ENCODE data around the gene EBF3.

The EBF3 gene

GRCh38 chr10:129788215-129788614, 175.9 kb downstream of the EBF3 start:
- no peak for DNase-seq

DNA sequence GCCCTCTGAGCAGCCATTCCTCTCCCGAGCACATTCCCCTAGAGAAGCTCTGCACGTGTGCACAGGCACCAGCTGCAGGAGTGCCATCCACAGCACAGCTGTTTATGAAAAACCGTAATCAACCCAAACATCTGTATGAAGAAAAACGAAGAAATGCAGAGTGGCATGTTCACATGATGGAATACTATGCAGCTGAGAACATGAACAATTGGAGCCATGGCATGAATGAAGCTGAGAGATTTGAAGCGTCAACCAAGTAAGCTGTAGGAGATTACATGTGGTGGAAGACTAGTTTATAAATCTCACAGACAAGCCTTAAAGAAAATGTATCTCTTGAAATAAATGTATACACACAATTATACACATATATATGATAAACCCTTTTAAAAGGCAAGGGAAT, 176.5 kb downstream of the EBF3 start:
- DNase-seq: no peak

GRCh38 chr10:129786216-129786615, 177.9 kb downstream of the EBF3 start:
- no peak for DNase-seq

GRCh38 chr10:129785536-129785981, 178.5 kb downstream of the EBF3 start:
- DNase-seq: no peak

Measured in activated CD4-positive, alpha-beta T cell treated with anti-CD3 and anti-CD28 coated beads, Interleukin-2, amount 50 U/mL, for 16 hours (primary cell).